Activated CD8-positive, alpha-beta memory T cell treated with anti-CD3 and anti-CD28 coated beads for 1 hour (primary cell): ENCODE measurements around the gene SLC22A4.

Experiments used
- DNase-seq, 2 donors: peaks; one replicate each; pipeline ENCODE4 v3.0.0-alpha.2; 2020; ENCODE audit warnings: low read depth in 1 of 2; ENCODE audit errors: extremely low read depth in 1 of 2

The SLC22A4 gene

DNA sequence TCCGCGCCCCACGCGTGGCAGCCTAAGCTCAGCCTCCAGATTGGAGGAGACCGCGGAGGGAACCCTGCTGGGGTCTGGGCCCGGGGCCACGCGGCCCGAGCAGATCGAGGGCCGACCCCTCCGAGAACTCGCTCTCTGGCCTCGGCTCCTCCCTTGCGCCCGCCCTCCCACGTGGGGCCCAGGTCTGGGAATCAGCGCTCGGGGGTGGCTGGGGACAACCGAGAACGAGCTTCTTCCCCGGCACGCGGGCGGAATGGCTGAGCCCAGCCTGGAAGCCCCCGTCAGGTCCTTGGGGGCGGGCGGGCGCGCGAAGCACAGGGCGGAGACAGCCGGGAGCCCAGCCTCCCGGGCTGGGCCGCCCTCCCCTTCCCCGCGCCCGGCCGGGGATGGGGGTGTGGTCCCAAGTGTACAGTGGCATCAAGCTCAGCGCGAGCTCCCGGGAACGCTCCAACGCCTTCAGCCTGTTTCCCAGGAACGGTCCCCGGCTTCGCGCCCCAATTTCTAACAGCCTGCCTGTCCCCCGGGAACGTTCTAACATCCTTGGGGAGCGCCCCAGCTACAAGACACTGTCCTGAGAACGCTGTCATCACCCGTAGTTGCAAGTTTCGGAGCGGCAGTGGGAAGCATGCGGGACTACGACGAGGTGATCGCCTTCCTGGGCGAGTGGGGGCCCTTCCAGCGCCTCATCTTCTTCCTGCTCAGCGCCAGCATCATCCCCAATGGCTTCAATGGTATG lies at the start of gene SLC22A4:
Gene SLC22A4, plus strand, starts transcription at position 403 of the 736 bp plus-strand sequence. Its CDS starts 223 bp downstream, at position 626.
- DNase-seq, result peak; percentile 40 to 54

DNA sequence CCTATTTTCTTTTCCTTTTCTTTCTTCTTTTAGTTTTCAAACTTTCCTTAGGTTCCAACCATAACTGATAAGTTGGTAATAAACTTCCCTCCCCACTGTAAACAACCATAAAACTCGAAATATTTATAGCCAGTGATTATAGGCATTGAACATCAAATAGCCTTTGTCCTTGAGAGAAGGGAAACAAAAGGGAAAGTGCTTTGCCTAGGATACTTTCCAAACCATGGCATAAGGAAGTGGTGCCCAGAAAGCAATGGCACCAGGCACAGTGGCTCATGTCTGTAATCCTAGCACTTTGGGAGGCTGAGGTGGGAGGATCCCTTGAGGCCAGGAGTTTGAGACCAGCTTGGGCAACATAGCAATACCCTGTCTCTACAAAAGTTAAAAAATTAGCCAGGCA lies 48.6 kb upstream of the SLC22A4 start:
- DNase-seq, result no peak

DNA sequence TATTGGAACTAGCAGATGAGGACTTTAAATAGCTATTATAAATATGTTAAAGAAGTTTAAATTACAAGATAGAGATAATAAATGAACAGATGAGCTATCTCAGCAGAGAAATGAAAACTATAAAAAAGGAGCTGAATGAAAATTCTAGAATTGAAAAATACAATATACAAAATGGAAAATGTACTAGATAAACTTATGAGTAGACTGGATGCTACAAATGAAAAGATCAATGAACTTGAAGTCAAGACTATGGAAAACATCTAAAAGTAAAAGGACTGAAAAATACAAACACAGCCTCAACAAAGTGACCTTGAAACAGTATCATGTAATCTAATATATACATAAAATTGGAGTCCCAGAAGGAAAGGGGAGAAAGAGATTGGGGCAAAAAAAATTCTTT lies 47.4 kb upstream of the SLC22A4 start:
- no peak for DNase-seq

DNA sequence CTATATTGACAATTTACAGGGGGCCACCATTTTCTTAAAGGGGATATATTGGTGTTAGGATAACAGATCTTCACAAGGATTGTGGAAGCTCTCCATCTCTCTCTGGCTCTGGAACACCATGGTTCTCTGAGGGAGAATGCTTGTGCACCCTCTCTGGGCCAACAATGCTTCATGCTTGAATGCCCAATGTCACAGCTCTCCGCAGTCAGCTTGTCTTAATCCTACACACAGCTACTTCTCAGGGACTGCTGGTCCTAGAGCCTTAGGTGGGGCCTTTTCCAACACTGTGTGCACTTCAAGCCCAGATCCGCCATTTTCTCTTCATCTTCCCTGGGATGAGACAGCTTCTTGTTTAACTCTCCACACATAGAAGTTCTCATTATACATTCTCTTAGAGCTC lies 43.6 kb upstream of the SLC22A4 start:
- DNase-seq, result no peak

DNA sequence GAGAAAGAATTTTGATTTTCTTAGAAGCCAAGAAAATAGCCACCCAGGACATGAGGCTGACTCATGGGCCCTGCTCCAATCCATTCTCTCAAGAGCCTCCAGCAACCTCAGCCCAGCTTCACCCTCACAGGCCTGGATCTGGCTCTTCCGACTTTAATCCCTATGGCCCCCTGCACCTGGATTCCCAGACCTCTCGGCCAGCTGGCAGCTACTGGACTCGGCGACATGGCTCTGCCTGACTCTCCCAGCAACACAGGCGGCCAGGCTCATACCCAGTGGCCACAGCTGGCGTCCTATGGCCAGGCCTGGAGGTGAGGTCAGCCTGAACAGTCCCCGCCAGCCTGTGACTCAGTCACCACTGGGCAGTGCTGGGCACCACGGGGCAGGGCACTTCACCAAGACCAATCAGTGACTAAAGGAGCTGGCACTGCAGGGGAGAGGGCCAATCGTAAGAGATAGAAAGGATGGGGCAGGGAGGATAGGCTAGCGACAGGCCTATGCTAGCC lies 42.9 kb upstream of the SLC22A4 start:
- DNase-seq, result no peak

DNA sequence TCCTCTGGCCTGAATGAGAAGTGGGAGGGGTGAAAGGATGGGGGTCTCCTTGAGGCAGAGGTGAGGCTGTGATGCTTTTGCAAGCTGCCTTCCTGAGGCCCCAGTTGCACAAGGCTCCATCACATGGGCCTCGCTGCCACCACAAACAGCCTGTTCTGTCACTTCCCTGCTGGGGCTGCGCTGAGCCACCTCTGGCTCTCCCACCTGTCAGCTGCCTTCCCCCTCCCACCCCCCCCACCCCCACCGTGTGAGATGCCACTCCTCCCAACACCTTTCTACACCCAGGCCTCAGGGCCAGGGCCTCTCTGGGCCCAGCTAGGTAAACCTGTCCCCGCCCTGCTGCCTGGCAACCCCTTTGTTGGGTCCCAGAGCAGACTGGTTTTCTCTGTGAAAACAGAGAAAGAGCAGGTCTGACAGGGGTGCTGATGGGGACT lies 41.2 kb upstream of the SLC22A4 start:
- DNase-seq, result no peak

DNA sequence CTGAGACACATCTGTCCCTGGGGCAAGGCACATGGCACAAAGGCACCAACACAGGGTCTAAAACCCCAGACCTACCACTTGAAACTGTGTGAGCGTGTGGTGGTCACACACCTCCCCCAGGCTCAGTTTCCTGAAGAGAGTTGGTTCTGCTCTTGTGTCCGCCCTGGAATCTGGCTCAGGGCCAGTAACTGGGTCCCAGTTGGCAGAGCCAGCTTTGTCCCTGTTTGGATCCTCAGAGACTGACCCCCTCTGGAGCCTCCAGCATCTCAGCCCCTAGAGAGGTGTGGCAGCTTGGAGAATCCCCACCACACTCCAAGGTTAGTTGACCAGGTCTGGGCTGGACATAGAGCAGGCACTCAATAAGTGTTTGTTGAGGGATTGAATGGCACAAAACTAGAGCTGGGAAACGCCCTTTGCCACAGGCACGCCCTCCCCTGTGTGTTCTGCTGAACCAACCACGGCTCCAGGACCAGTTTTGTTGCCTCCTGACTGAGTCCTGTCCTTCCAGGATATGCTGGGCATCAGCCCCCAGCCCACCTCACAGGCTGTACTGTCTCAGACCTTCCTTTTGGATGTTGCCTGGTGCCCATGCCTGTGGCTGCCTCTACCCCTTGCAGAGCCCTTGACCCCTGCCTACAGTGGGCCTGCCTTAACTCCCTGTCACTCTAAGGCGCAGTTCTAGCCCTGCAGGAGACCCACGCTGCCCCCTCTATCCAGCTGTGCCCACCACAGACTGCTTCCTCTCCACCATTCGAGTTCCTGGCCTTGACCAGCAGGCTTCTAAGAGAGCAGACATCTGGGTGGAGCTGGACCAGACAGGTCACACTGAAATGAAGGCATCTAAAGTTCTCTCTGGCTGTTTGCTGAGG lies 40.5 kb upstream of the SLC22A4 start:
- DNase-seq, result no peak

DNA sequence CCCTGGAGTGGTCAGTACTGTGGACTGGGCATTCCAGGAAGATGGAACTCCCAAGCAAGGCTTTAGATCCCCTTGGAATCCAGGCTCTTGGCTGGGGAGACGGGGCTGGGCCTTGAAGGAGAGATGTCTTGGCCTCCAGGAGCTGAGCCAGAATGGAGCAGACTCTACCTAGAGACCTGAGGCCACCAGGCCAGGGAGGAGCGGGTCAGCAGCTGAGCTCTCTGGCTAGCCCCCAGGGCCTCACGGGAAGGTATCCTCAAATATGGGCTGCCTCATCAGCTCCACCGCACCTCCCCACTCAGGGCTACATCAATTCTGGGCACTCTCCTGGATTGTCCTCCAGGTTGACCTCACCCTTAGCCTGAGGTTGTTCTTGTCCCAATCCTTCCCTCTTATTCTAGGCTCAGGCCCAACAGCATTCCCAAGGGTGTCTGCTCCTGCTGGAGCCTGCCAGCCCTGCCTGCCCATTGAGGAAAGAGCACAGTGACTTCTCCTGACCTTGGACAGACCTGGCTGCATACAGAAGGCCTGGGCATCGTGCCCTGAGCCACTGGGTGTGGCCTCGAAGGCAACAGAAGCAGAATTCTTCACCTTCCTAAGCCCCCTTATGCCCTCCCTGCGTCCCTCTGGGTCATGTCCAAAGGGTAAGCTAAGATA lies 39.7 kb upstream of the SLC22A4 start:
- DNase-seq, result no peak

DNA sequence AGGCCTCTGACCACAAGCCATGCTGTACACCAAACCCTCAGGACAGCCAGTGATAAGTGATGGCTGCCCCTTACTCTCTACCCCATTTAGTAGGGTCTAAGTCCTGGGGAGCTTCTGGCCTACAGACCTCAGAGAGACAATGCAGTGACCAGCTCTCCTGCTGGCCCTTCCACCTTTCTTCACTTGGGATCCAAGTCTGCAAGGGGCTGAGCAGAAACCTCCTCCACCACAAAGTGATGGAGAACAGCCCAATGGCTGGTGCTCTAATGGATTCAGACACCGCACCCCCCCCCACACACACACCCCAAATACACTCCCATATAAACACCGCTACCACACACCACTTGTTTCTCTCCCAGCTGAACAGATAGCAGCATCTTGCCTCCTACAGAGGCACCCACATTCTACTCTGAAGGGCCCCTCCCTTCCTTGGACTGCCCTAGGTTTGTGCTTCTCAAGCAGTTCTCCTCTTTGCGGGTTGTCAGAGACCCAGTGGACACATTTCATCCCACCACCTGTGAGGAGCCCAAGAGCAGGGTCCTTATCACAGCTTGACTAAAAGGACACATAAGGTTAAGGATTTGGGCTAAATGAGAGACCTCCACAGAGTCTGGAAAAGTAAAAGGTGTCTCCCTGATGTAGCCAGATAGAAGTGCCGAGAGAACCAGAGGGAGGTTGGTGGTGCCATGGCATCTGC lies 38.0 kb upstream of the SLC22A4 start:
- DNase-seq, result no peak

DNA sequence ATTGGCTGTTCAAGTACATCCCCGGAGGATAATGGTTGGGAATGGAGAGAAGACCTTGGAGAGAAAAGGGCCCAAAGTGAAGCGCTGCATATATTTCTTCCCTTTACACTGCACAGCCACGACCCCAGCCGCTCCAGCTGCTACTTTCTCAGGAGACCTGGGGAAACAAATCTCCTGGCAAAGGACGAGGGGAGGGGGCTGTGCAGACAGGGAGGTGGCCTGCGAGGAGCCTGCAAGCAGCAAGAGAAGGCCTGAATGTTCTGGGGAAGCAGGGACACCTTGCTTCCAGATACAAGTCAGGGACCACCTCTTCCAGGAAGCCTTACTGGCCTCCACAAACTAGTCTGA lies 37.4 kb upstream of the SLC22A4 start:
- DNase-seq, result no peak

DNA sequence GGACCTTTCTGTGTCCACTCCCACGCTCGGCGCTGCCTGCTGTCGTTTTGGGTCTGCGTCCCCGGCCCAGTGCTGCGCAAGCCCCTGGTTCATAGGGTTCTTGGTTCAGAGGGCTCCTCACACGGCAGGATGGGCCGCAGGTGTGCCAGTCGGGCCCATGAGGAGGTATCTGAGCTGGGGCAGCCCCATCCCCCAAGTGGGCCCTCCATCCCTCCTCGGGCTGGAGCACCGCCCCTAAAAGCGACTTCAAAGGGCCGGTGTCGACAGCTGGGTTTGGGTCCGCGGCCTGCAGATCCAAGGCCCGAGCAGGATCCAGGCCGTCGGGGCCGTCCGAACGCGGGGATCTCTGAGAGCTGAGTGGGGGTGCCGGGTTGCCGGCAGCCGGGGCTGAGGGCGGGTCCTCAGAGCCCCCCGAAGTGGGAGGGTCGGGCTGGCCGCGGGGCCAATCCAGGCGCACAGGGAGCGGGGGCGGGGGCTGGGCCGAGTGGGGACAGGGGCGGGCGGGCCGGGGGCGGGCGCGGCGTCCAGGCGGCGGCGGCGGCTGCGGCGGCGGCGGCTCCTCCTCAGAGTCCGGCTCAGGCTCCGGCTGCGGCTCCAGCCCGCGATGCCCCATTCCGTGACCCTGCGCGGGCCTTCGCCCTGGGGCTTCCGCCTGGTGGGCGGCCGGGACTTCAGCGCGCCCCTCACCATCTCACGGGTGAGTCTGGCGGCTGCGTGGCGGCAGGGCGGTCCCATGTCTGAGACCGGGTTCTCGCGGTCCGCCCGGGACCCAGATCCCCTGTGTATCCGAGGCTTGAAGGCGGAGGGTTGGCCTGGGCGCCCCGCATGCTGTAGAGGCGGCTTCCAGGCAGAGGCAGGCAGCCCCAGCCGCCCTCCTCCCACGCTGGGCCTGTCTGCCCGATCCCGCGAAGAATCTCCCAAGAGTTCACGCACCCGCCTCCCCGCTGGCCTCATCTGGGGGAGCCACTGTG lies 36.8 kb upstream of the SLC22A4 start, which contains the start of gene PDLIM4:
Gene PDLIM4, plus strand, starts transcription at position 566 of the 971 bp plus-strand sequence. Its CDS starts 39 bp downstream, at position 605.
- no peak for DNase-seq

DNA sequence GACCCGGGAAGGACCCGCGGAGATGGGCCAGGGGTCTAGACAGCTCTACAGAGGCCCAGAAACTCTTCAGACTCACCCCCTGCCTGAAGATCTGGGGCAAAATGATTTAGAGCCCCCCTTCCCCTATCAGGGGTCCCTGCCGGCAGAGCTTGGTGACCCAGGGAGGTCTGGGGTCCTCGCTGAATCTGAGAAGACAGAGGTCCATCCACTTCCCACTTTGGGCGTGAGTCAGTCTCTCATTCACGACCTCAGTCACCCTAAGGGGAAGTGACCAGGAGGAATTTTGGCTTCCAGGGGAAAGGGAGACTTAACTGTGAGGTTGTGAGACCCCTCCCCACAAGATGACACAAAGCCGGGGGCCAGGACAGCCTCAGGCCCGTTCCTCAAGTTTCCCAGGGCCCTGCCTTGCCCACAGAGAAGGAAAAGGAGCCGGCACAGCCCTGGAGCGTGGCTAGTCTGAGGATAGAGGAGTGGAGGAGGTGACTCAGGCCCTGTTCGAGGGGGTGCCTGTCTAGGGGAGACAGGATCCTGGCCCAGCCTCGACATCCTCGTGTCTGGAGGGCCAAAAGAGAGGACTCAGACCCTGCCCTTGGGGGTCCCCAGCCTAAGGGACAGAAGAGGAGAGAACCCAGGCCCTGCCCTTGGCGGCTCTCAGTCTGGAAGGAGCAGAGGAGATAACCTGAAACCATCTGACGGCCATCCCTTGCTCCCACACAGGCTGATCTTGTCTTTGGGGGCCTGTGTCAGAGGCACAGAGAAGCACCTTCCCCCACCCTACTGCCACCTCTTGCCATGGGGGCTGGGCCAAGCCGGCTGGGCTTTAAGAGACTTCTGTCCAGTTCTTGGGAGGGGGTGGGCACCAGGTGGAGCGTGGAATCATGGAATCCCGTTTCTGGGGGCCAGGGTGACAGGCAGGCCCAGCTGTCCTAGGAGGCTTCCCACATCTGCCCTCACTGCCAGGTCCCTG lies 35.8 kb upstream of the SLC22A4 start:
- no peak for DNase-seq

DNA sequence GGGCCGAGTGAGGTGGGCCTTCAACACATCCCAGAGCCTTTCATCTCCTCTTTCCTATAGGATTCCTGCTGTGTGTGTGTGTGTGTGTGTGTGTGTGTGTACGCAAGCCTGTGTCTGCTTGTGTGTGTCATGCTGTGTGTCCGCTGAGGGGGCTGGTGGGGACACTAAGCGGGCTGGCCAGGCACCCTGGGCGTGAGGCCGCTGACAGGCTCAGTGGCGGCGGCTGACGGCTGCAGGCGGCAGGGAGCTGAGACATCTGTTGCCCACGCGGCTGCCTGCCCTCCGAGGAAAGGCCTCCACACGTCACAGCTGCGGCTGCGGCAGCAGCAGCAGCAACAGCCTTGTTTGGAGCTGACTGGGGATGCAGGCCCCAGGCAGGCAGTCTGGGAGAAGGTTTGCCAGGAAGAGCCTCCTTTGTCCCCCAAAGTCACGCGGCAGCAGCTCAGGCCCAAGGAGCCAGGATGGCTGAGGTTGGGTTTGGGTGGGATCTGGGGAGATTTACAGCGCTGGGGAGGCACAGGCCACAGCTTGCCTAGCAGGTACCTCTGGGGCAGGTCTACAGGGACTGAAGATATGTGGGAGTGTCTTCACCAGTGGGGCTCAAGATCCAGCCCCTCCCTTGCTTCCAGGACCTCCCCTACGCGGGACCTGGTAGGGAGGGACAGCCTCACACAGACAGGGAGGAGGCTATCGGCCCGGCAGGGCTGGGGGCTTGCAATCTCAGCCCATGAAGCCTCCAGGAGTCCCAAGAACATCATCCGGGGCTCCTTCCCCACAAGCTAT lies 34.9 kb upstream of the SLC22A4 start:
- DNase-seq, result no peak

DNA sequence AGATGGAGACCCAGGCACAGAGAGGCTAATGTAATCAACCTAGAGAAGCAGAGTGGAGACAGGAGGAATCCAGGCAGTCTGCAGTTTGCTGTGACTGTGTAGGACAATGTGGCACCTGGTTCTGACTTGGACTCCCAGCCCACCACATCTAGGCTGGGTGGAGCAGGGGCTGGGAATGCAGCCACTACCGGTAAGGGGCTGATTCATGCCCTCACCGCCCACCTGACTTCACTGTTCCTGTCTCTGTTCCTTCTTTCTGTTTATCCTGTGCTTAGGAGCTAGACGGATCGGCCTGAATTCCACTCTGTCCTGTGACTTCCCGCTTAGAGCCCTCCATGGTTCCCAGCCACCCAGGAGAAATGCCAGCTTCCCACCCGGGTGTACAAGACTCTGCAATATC lies 34.1 kb upstream of the SLC22A4 start:
- no peak for DNase-seq

DNA sequence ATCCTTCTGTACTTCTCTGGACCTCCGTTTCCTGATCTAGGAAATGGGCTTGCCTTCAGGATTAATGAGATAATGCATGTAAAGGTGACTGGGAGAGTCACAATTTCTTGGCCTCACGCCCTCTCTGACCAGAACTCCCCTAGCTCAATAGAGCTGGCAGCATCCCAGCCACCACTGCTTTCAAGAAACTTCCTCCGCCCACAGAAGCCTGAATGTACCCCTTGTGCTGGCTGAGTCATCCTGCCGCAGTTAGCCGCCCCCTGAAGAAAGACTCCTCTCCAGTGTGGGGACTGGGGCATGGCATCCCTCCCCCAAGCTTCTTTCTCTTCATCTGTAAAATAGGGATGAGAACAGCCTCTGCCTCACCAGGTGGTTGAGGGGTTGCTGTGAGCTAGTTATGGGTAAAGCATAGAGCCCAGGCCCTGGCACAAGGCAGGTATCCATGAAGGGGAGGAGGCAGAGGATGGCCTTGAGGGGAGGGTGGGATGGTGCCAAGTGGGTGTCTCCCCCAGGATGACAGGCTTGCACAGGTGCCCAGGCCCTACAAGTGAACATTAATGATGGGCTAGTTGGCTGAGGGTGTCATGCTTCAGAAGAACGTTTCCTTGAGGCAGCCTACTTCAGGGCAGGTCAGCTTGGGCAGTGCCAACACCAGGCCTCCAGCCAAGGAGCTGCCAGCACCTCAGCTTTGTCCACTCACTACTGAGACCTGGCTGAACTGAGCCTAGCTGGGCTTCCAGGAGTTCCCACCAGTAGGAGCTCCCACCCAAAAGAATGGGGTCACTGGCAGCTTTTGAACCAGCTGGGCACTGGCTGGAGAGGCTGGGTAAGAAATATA lies 33.3 kb upstream of the SLC22A4 start:
- DNase-seq, result no peak

DNA sequence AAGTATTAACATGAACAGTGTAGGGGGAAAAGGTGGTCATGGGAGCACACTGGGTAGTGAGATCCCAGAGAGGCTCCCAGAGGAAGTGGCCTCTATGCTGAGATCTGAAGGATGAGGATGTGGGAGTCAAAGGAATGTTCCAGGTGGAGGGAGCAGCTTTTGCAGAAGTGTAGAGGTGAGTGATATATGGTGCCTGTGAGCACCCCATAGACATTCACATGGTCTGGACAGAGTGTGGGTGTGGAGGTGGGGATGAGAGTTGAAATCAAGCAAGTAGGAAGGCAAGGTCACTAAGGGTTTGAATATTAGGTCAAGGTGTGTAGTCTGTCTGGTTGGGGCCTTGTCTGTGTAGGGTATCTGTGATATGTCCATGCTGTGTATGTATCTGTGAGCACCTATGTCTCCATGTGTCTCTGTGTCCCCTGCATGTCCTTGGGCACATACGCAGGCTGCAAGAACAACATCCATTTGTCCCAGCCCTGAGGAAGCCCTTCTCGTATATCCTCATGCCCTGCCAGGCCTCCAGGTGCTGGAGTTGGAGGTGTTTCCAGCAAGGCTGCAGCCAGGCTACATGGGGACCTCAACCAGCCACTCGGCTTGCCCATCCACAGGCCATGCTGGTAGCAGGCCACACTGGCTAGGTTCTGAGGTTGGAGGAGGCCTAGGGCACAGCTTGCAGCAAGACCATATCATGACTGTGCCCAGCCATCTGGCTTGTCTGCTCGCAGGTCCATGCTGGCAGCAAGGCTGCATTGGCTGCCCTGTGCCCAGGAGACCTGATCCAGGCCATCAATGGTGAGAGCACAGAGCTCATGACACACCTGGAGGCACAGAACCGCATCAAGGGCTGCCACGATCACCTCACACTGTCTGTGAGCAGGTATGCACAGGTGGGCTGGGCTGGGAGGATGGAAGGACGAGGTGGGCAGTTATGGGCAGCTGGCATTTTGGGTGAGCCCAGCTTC lies 32.0 kb upstream of the SLC22A4 start:
- no peak for DNase-seq
